HepG2 (cell line): ENCODE results near the gene MAPK1. TPM values are rescaled to one million over a fixed set of nuclear protein-coding genes. Genes with fewer than 3 reads are reported as not detected.

Experiments used
- ATAC-seq: fragments of 200-7000 bp; cut with Tn5 transposase; 3 replicates; pipeline ENCODE4 v1.9.1; 2020; ENCODE audit warnings: mild to moderate bottlenecking, moderate library complexity
- BruUV-seq: library from RNA; stranded (reverse); fragments of 400-500 nt; replicated peaks from 2 replicates; lab custom pipeline; 2021; lab: Mats Ljungman, UMichigan
- CTCF ChIA-PET: fragments of 300-600 bp; formaldehyde crosslinking; extraction: SDS; loops from one replicate; lab custom pipeline; 2021; ENCODE audit warnings: low total read pairs, inconsistent platforms, low intra/inter-chr PET ratio; lab: Yijun Ruan, JAX
- POLR2A ChIA-PET: fragments of 350-600 bp; sonication (Branson Sonifier 250); formaldehyde crosslinking; loops from one replicate; lab custom pipeline; 2020; ENCODE audit warnings: antibody characterized with exemption, inconsistent platforms; lab: Yijun Ruan, JAX
- DNase-seq: peaks from one replicate; pipeline ENCODE4 v3.0.0-alpha.2; 2015; ENCODE audit warnings: low spot score
- FAIRE-seq: peaks from 3 replicates; lab custom pipeline; 2011; peaks lifted over from hg19 to GRCh38; lab: Jason Lieb, UNC
- H2AFZ ChIP-seq: one replicate; pipeline ENCODE4 v1.6.1; 2011; ENCODE audit warnings: low read length, inconsistent platforms
- H3K27ac ChIP-seq: fragments of 300-600 bp; 3 replicates; pipeline ENCODE4 v1.8.0; 2011; ENCODE audit warnings: mixed run types, mild to moderate bottlenecking, mixed read lengths, low read length, inconsistent platforms; ENCODE audit not compliant: insufficient read depth; ENCODE audit errors: extremely low read length
- H3K27me3 ChIP-seq, 2 experiments: fragments of 200-600 bp in 1 of 2; 2 replicates in 1 of 2; 3 replicates in 1 of 2; pipeline versions ENCODE4 v1.6.0 to v1.8.0; 2011; ENCODE audit warnings: low read length in 2 of 2, mild to moderate bottlenecking in 2 of 2, moderate library complexity in 2 of 2, inconsistent platforms in 1 of 2; ENCODE audit not compliant: insufficient read depth in 2 of 2, control insufficient read depth in 1 of 2
- H3K36me3 ChIP-seq, 2 experiments: fragments of 200-600 bp in 1 of 2; replicated peaks in 1 of 2; 2 replicates in 1 of 2; 3 replicates in 1 of 2; pipeline versions ENCODE4 v1.5.1 to v1.8.0; 2011; ENCODE audit warnings: low read length in 2 of 2, inconsistent platforms in 1 of 2; ENCODE audit not compliant: insufficient read depth in 2 of 2, control insufficient read depth in 1 of 2
- H3K4me1 ChIP-seq: 2 replicates; pipeline ENCODE4 v1.5.1; 2012; ENCODE audit warnings: low read length, inconsistent platforms; ENCODE audit not compliant: insufficient read depth
- H3K4me2 ChIP-seq: 2 replicates; pipeline ENCODE4 v1.6.0; 2011; ENCODE audit warnings: low read depth, low read length, inconsistent platforms
- H3K4me3 ChIP-seq, 3 experiments: fragments of 200-600 bp in 1 of 3; sonication (generic), shearing (Covaris generic) in 1 of 3; replicated peaks in 1 of 3; 2 replicates each; pipeline ENCODE4 v1.5.1; 2011 to 2016; ENCODE audit warnings: low read length in 3 of 3, inconsistent platforms in 2 of 3, low read depth in 2 of 3, mild to moderate bottlenecking in 2 of 3, control low read depth in 1 of 3, mixed read lengths in 1 of 3; ENCODE audit not compliant: insufficient read depth in 1 of 3
- H3K79me2 ChIP-seq: one replicate; pipeline ENCODE4 v1.6.1; 2011; ENCODE audit warnings: low read length, inconsistent platforms; ENCODE audit not compliant: insufficient read depth
- H3K9ac ChIP-seq: 2 replicates; pipeline ENCODE4 v1.6.0; 2011; ENCODE audit warnings: mild to moderate bottlenecking, low read depth, low read length, inconsistent platforms; ENCODE audit not compliant: insufficient read depth
- H3K9me3 ChIP-seq: 2 replicates; pipeline ENCODE4 v1.5.1; 2012; ENCODE audit warnings: mild to moderate bottlenecking, low read length
- H4K20me1 ChIP-seq: 2 replicates; pipeline ENCODE4 v1.6.0; 2011; ENCODE audit warnings: inconsistent platforms, mild to moderate bottlenecking, low read length, moderate library complexity; ENCODE audit not compliant: insufficient read depth
- CBX1 ChIP-seq: IDR thresholded peaks from one replicate; pipeline ENCODE4 v1.6.1; 2016; ENCODE audit warnings: antibody characterized with exemption, low read depth
- GABPA ChIP-seq, 2 experiments: IDR thresholded peaks; 2 replicates each; pipeline ENCODE4 v1.6.1; 2011 to 2016; ENCODE audit warnings: low read depth in 2 of 2, low read length in 1 of 2, missing biosample characterization in 1 of 2, missing genetic modification characterization in 1 of 2
- HOXD1 ChIP-seq: sonication (generic); formaldehyde crosslinking; IDR thresholded peaks from 2 replicates; pipeline ENCODE4 v1.5.0; 2020; ENCODE audit warnings: missing genetic modification reagents
- MATR3 ChIP-seq: sonication (generic); formaldehyde crosslinking; IDR thresholded peaks from 2 replicates; pipeline ENCODE4 v1.4.0; 2020; ENCODE audit warnings: missing genetic modification reagents
- MED1 ChIP-seq: sonication (generic); formaldehyde crosslinking; IDR thresholded peaks from 2 replicates; pipeline ENCODE4 v1.4.0; 2020; ENCODE audit warnings: missing genetic modification reagents
- NFIC ChIP-seq: IDR thresholded peaks from 2 replicates; pipeline ENCODE4 v1.6.1; 2012; ENCODE audit warnings: mild to moderate bottlenecking, low read length, inconsistent platforms
- NPAS2 ChIP-seq: sonication (generic); formaldehyde crosslinking; IDR thresholded peaks from 2 replicates; pipeline ENCODE4 v1.8.0; 2022; ENCODE audit warnings: mild to moderate bottlenecking, missing genetic modification reagents, borderline replicate concordance
- PCBP1 ChIP-seq: fragments of 200-400 bp; formaldehyde crosslinking; IDR thresholded peaks from 2 replicates; pipeline ENCODE4 v1.6.1; 2017; ENCODE audit warnings: mild to moderate bottlenecking, low read depth, low read length, borderline replicate concordance
- ZFAT ChIP-seq: sonication (generic); formaldehyde crosslinking; conservative IDR thresholded peaks from 2 replicates; pipeline ENCODE4 v1.8.1; 2023; ENCODE audit warnings: missing genetic modification reagents, inconsistent platforms
- ZNF878 ChIP-seq: sonication (generic); formaldehyde crosslinking; IDR thresholded peaks from 2 replicates; pipeline ENCODE4 v1.8.1; 2023; ENCODE audit warnings: mild to moderate bottlenecking, missing genetic modification reagents, moderate library complexity
- WGBS: methylation state at CpG from one replicate; pipeline ENCODE4 v1.1.6; 2017; ENCODE audit warnings: low lambda C conversion rate; 5-methylcytosine and 5-hydroxymethylcytosine counted together
- in situ Hi-C: cut with HindIII; loops from 2 replicates; pipeline ENCODE4 v1.10.0; 2017; ENCODE audit warnings: low pct_unique_long_range_greater_than_20kb; ENCODE audit not compliant: extremely low pct_ligation_motif_present
- intact Hi-C: fragments of 100-400 bp; cut with micrococcal nuclease; formaldehyde crosslinking; loops from one replicate; pipeline ENCODE4 v1.10.0; 2022; ENCODE audit not compliant: unreplicated experiment
- polyA plus RNA-seq, 8 experiments: library from polyadenylated mRNA; depleted of rRNA in 3 of 8; stranded (reverse) in 7 of 8; unstranded in 1 of 8; fragments of >200 nt; fragmentation: Illumina TruSeq in 4 of 8; extraction: Trizol in 4 of 8; gene quantifications; 2 replicates each; pipeline versions ENCODE4 v1.2.1 to v1.2.3, GENCODE V29; 2011 to 2016; ENCODE audit warnings: low read depth in 4 of 8, missing spikeins in 1 of 8, mixed read lengths in 1 of 8; ENCODE audit not compliant: insufficient read depth in 1 of 8
- total RNA-seq, 5 experiments: library from RNA; depleted of rRNA; stranded (reverse); fragments of >200 nt; fragmentation: Illumina TruSeq; extraction: Trizol; gene quantifications; 2 replicates each; pipeline ENCODE4 v1.2.3, GENCODE V29; 2016; ENCODE audit warnings: low read depth in 1 of 5
- TF ChIP-seq, protein P1 (sequence below): sonication (generic); formaldehyde crosslinking; IDR thresholded peaks from 2 replicates; pipeline ENCODE4 v1.4.0; 2020; ENCODE audit warnings: mild to moderate bottlenecking, missing genetic modification reagents

The MAPK1 gene
- total and polyA plus RNA-seq, 2 of the 13 experiments (the other 11 are each of a cell fraction or from before 2014, with no cell fraction given) = 107 to 114 TPM

DNA sequence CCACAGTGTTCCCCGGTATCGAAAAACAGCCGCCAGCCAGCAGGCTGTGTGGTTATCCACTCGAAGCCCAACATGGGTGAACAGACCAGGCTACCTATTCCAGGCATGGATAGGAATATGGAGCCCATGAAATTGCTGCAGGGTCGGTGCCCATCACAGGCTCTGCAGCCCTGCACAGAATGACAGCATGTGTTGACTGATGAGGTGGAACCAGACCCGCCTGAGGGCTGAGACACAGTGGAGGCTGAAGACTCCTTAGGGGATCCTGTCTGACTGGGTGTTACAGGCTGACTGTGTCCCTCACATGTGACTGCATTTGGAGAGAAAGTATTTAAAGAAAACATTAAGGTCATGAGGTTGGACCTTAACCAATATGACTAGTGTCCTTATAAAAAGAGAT lies 125.7 kb downstream of the MAPK1 start:
- DNase-seq = no peak
- TF ChIP-seq NPAS2 (CRISPR knock-in tag) (no peak), GABPA (IDR thresholded peaks at IDR 0.05; ENCODE audit: low read depth, low read length) (no peak), GABPA (CRISPR knock-in tag; IDR thresholded peaks at IDR 0.05; ENCODE audit: low read depth) (no peak), HOXD1 (CRISPR knock-in tag) (no peak), MED1 (CRISPR knock-in tag) (no peak), MATR3 (CRISPR knock-in tag) (no peak), PCBP1 (no peak), NFIC (no peak), ZNF878 (no peak), CBX1 (no peak), ZFAT (CRISPR knock-in tag) (no peak)
- TF ChIP-seq, protein P1, sequence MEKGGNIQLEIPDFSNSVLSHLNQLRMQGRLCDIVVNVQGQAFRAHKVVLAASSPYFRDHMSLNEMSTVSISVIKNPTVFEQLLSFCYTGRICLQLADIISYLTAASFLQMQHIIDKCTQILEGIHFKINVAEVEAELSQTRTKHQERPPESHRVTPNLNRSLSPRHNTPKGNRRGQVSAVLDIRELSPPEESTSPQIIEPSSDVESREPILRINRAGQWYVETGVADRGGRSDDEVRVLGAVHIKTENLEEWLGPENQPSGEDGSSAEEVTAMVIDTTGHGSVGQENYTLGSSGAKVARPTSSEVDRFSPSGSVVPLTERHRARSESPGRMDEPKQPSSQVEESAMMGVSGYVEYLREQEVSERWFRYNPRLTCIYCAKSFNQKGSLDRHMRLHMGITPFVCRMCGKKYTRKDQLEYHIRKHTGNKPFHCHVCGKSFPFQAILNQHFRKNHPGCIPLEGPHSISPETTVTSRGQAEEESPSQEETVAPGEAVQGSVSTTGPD (CRISPR knock-in tag) = no peak
- TF ChIP-seq, all 625 proteins: peak for 0
- Histone ChIP-seq H3K4me2 (no peak overlapping the region), H4K20me1 (no peaks in the 10 kb centered on the region), H3K4me1 (no peaks in the 10 kb centered on the region; the same call in 1 of the 2 replicates), H3K27ac (no peak overlapping the region), H3K9me3 (no peaks in the 10 kb centered on the region), H3K36me3 (no peaks in the 10 kb centered on the region), H3K4me3 (no peak overlapping the region), H3K27me3 (peaks cover 5 to 23% of the 10 kb centered on the region in 2 experiments; a peak in 3 of 5 replicates), H2AFZ (no peak overlapping the region), H3K79me2 (no peaks in the 10 kb centered on the region), H3K9ac (no peak overlapping the region)
- ATAC-seq = no peak
- intact Hi-C loops = no loop called here
- CTCF ChIA-PET = no interaction called here
- in situ Hi-C loops = no loop called here
- WGBS = 88% methylated on average over 1 of the region's 6 CpGs
- no TSS peak for BruUV-seq
- FAIRE-seq = no peak
- POLR2A ChIA-PET = no interaction called here
